T-helper 1 cell (primary cell): ENCODE data around the gene RNF5.
"Not testable (repeated sequence)": the region's sequence is repeated elsewhere in the genome, so short reads cannot be mapped to it uniquely, and the experiment has no call there.

Experiments
- DNase-seq, 5 donors: peaks; one replicate each; pipeline ENCODE4 v3.0.0-alpha.2; 2012 to 2020

Gene RNF5

DNA sequence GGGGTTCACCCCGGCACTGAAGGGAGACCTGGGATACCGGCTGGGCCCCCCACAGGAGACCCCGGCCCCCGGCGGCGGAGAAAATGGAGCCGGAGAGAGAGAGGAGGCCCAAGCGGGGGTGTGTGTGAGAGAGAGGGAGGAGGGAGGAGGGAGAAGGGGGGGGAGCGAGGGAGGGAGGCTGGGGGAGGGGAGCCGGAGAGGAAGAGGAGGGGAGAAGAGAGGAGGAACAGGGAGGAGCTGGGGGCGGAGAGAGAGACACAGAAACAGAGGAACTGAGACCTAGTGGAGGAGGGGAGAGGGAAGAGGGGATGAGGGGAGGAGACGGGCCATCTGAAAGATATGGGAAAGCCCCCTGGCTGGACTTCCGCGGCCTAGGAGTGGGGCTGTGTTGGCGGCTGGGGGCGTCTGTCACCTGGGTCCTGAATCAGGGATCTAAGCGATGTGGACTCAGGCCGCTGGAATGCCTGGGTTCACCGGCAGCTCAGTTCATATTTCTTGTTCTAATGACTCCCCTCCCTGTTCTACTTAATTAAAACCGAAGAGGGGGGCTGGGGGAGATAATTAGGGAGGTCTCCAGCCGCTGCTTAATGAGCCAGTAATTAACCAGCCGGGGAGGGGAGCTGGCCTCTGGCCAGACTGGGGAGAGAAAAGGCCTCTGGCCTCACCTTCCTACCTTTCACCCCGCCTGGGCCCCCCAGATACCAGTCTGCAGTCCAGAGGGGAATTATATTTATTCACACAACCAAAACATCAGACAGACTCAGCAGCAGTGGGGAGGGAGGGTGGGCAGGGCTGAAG is 12.0 kb downstream of the RNF5 start, which contains the start of gene PBX2:
Gene PBX2, minus strand, starts transcription at position 149 of the 798 bp plus-strand sequence. CDS start 287 bp downstream, outside the sequence.
- peak; percentile 65 to 91 (median 70) for DNase-seq

DNA sequence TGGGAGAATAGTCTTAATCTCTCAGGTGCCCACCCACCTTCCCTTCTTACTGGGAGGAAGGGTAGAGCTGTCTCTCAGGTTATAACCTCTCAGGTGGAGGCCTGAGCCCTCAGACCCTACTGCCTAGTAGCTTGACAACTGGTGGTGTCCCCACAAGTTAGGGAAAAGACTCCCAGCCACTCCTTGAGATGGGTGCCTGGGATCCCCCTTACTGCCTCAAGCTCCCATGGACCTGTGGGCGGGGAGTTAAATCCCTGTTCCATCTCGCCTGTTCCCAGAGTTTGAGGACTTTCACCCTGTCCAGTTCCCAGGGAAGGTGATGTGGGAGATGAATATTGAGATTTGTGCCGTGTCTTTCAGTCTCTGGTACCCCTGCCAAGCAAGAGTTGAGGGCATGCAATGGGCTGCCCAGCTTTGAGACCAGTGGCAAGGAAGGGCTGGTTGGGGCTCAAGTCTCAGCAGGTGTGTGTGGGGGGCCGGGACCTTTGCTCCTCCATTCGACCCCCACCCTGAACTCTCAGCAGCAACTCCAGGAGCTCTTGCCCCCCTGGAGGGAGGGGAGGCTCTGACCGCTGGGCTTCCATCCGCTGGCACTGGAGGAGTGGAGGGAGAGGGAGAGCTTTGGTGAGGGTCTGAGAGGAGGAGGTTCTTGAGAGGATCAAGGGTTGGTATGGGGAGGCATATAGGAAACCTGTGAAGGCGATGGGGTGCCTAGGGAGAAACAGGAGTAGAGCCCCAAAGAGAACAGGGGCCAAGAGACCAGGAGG is 12.9 kb downstream of the RNF5 start:
- no peak for DNase-seq

DNA sequence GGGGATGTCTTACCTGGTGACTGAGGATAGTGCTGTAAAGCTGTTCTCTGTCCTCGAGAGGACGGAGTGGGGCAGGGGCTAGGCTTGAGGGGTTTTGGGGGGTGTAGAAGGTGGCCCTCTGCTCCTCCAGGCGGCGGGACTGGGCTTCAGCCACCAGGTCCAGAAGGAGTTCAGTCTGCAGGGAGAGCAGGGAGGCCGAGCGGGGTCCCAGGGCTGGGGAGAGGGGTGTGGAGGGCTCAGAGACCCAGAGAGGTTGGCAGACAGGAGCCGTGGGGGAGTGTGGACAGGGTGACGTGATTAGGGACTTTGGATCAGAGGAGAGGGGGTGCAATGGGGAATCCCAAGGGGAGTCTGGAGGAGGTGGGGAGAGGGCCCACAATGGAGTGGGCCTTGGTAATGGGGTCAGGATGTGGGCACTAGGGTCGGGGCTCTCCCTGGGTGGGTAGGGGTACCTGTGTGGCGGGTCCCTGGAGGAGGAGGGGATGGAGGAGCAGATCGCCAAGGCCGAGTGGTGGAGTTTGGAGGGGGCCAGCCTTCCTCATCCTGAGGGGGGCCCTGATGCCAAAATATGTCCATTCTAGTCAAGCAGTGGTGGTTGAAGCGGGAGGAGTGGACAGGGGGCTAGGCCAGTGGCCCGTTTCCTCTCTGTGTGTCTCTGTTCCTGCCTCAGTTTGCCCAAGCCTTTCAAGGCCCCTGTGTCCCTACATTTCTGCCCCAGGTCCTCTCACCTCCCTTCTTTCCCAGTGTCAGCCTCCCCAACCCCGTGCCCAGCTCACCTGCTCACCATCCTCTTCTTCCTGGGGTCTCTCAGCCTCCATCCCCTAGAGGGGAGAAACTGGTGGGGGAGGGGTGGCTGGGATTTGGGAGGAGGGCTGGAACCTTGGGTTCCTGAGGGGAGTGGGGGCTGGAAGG is 13.7 kb downstream of the RNF5 start:
- no peak for DNase-seq

DNA sequence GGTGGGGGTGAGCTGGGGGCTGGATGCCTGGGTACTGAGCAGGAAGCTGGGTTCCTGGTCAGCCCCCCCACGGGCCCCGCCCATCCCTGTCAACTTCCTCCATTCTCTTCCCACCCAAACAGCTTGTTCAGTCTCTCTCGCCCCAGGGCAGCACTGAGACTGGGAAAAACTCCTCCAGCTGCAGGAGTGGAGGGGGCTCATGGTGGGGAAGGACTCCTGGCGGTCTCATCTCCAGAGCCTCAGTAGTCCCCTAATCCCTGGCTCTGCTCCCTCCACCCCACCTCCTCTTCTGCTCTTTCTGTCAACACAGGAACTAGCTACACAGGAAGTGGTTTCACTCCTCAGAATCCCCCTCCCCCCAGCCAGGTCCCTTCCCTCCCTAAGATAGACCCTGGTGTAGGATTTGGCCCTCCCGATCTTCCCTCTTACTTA is 14.4 kb downstream of the RNF5 start, which contains the start of gene GPSM3:
Gene GPSM3, minus strand, starts transcription at position 36 of the 432 bp plus-strand sequence. CDS start 130 bp downstream, outside the sequence.
- peak in 4 of 5 donors; percentile 33 to 78 (median 48) for DNase-seq

DNA sequence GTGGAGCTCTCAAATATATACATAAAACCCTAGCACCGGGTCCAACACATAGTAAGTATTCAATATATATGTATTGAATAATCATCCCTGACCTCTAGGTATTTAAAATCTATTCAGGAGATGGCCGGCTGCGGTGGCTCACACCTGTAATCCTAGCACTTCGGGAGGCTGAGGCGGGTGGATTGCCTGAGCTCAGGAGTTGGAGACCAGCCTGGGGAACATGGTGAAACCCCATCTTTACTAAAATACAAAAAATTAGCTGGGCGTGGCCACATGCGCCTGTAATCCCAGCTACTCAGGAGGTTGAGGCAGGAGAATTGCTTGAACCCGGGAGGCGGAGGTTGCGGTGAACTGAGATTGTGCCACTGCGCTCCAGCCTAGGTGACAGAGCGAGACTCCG is 14.9 kb downstream of the RNF5 start:
- DNase-seq = not testable (repeated sequence)

DNA sequence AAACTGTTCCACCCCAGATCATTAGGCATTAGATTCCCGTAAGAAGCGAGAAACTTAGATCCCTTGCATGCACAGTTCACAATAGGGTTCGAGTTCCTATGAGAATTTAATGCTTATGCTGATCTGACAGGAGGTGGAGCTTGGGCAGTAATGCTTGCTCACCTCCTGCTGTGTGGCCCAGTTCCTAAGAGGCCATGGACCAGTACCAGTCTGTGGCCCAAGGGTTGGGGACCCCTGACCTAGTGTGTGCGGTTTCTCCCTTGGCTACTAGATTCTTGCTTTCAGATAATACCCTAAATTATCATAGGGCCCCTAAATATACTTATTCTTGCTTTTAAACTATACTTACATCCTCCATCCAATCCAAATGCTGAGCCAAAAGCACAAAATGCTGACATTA is 16.2 kb downstream of the RNF5 start:
- DNase-seq = no peak

DNA sequence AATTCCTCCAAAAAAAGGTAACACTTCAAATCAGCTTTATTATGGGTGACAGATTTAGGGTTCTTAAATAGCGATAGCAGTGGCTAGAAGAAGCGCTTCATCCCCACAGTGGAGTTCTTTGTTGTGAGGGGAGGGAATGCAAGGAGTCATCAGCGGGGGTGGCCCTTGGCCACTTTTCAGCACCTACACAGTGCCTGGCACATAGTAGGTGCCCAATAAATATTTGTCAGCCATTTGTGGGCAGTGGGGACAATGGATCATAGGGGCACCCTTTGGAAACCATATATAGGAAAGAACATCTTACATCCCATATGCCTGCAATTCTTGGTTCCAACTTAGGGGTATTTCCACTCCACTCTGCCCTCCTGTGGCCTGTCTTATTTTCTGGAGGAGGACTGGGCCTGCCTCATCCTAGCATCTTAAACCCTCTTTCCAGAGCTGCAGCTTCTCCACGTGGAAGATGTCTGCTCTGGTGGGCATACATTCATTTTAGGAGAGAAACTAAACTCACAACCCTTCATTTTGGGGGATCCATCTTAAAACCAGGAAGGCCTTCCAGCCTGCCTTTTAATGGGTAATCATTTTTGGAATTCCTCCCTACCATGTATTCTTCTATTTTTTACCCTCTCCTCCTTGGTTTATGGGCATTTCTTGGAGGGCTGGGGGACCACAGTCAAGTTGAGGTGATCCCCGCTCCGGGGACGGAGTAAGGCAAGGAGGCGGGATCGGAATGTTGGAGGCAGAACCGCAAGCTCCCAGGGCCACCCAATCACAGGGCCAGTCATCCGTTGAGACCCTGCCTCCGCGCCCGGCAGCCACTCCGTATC is 16.8 kb downstream of the RNF5 start:
- DNase-seq = peak in 1 of 5 donors; percentile 56

DNA sequence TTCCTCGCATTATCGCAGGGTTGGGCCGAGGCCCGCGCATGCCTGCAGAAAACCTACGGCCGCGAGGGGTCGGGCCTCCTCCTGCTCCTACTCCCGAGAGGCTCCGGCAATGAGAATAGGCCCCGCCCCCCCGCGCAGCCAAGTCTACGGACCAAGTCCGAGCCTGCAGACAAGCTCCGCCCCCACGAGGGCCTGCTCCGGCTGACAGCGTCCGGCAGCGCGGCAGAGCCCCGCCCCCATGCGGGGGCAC is 17.4 kb downstream of the RNF5 start:
- DNase-seq = peak; percentile 99 to 100 (median 100)

DNA sequence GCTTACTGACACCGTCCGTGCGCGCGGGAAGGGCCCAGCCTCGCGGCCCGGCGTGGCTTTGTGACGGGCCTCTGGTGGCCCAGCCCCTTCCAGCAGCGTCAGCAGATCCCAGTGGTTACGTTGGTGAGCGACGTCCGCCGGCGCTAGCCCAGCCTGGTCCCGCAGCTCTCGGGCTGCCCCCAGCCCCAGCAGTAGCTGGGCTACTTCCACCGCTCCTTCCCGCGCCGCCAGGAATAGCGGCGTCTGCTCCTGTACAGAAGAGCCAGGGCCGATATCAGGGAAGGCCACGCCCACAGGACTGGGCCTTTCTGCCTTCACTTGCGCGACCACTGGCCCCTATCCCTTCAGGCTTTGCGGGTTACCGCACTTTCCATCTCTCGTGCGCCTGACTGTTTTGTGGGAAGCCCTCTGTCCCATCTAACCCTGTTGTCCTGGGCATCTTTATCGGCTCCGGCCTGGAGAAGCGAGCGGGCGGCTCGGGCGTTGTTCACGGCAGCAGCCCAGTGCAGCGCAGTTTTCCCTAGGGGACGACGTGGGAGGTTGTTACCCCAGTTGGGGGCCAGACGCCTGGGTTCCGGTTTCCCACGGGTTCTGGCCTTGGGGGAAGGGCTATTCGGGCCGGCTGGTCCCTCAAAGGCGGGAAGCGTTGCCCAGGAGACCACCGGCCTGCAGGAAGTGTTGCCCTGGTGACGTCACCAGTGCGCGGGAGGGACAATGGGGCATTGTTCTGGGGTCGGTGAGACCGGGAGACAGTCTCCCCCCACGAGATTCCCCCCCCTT is 17.9 kb downstream of the RNF5 start:
- DNase-seq = peak; percentile 35 to 69 (median 48)

DNA sequence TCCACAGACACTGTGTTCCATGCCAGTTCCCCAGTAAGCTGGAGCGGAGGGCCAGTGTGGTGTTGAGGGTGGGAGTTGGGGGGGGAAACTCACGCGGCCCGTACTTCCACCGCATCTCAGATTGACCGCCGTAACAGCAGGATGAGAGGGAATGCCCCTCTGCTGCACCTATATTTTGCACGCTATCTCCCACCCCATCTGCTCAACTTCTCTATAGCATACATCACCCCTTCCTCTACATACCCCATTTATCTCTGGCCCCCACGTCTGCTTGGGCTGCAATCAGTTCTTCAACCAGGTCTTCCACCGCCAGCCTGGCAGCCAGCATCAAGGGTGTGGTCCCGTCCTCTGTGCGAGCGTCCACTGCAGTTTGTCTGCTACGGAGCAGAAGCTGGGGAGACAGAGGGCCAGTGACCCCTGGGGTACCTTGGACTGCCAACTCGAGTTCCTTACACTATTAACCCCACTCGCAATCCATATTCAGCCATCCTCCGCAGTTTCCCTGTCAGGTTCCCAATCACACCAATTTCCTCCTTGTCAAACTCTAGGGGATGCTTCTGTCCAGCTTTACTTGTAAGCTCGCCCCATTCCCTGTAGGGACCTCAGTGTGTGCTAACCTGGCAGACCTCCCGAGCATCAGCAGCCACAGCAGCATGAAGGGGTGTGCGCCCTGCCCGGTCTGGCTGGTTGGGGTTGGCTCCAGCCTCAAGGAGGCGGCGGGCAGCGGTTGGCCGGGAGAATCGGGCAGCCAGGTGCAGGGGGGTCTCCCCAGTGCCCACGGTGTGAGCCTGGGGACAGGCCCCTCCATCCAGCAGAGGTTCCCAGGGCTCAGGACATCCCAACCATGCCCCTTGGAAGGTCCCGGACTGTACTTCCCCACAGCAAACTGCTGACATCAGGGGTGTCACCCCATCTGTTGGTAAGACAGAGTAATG is 18.7 kb downstream of the RNF5 start:
- no peak for DNase-seq

DNA sequence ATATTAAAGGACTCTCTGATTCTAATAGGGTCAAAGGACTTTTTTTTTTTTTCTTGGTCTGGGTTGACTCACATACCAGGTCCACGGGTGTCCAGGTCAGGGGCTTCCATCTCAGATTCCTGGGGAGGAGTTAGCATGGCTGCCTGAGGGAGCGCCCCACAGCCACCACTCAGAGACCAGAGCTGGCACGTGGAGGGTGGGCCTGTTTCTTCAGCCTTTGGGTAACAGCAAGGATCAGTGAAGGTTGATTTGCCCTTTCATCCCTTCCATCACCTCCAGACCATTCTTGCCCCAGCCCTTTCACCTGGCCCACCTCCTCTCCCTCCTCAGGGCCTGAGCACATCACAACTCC is 20.1 kb downstream of the RNF5 start:
- no peak for DNase-seq

DNA sequence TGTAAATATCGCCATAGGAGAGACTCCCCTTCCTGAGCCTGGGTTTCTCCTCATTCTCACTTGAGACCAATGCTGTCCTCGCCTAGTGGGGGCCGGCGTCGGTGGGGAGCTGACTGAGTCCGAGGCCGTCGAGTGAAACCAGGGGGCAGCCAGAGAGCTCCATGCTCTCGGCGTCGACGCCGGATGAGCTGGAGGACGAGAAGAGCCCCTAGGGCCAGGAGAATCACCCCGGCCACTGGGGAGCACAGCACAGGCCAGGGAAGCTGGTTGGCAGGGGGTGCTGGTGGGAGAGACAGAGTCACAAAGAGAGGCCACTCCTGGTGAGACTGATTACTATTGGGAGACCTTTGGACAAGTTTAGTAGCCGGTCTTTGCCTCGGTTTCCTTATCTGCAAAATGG is 20.7 kb downstream of the RNF5 start:
- DNase-seq = no peak

DNA sequence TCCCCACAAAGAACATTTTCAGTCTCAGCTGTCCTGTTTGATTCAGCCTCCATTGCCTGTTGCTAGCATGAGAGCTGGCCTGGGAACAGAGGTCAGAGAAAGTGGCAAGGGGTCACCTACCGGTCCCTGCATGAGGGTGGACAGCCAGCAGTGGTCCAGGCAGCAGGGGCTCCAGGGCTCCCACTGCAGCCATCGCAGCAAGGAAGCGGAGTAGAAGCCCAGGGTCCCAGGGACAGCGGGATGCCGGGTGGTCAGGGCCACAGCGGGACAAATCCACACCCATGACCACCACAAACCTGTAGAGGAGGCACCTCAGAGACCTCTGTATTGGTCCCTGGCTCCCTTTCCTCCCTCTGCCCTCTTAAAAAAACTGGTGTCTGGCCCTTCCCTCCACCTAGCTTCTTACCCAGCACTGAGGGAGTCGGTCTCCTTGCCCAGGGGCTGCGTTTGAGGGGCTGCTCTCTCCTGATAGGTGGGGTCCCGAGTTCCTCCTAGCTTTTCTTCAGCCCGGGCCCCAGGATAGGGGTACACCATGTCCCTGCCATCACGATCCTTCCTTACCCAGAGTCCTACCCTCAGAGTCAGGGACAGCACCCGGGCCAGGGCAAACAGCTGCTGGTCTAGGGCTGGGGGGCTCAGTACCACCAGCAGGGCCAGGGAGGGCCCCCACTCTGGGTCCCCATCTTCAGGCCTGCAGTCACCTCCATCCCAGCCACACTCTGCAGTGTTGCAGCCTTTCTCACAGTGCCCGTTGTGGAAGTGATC is 22.7 kb downstream of the RNF5 start:
- DNase-seq = no peak

DNA sequence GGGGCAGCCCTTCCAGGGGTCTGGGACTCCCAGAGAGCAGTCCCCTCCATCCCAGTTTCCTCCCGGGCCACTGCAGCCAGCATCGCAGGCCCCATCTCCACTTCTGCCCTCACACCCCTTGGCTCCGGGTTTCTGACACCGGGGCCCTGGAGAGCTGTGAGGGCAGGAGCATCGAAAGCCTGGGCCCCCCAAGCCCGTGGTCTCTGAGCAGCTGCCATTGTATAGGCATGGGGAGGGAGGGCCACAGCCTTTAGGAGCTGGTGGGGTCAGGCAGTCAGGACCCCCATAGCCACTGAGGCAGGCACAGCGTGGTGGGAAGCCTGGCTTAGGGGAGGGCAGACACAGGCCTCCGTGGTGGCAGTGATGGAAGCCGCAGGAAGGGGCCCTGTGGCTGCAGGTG is 24.0 kb downstream of the RNF5 start:
- DNase-seq = no peak

DNA sequence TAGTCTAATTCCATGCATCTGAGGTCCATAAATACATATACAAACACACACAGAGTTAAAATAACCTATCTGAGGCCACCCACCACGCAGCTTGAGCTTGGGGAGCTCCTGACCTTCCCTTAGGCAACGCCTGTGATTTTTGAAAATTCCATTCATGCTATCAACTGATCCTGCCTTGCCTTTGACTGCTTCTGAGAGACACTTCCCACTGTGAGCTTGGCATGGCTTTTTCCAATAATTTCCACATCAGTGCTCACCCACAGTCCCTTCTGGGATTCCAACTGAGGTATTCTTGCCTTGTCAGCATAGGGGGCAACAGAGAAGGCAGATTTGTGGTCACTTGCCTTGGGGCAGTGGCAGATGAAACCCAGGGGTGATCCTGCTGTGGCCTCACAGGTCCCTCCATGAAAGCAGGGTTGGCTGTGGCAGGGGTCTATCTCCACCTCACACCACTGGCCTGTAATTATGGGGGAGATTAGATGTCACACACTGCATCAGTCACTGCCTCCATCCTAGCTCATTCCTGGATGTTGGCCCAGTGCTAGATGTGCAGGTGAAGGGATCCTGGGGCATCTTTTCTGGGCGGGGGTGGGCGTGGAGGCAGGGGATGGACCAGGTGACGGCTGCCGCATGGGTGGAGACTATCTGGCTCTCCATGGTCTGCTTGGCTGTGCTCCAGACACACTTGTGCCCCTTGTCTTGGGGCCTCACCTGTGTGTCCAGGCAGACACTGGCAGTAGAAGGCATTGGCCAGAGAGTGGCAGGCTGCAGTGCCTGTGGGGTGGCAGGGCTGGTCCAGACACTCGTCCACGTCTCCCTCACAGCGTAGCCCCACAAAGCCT is 25.4 kb downstream of the RNF5 start:
- no peak for DNase-seq

DNA sequence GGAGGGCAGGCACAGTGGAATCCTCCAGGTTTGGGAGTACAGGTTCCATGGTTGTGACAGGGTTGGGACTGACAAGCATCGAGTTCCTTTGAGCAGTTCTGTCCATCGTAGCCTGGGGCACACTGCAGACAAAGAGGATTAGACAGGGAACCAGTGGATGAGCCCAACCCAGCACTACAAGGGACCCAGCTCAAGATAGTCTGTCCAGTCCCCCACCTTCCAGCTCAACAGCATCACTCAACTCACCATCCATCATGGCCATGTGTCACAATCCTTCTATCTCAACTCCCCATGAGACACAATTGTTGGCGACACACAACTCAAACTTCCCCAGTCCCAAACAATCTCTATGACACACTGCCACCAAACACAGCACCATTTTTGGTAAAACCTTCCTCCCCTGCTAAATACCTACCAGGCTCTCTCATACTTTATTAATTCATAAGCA is 26.1 kb downstream of the RNF5 start:
- no peak for DNase-seq

DNA sequence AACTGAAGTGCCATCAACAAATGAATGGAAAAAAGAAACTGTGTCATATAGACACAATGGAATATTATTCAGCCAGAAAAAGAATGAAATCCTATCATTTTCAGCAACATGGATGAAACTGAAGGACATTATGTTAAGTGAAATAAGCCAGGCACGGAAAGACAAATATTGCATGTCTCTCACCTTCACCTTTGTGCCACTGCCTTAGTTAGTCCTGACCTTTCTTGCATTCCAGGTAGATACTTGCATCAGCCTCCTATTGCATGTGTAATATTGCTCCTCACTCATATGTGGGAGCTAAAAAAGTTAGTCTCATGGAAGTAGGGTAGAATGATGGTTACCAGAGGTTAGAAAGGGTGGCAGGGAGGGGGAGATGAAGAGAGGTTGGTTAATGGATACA is 30.8 kb downstream of the RNF5 start:
- no peak for DNase-seq

DNA sequence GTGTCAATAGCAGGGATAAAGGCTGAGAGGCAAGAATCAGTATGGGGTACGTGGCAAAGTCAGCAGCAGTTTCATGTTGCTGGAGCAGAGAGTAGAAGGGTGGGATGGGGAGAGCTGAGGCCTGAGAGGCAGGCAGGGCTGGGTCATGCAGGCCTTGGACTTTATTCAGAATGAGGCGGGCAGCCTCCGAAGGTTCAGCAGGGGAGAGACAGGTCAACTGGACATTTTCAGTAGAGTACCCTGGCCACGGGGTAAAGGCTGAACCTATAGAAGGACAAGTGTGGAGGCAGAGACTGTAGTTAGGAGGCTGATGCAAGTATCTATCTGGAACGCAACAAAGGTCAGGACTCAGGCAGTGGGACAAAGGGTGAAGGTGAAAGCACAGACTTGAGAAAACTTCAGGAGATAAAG is 32.0 kb downstream of the RNF5 start:
- no peak for DNase-seq
